HUES64 (cell line): ENCODE results near the gene MEIOB.

Experiments used
- H3K27ac ChIP-seq: 2 replicates; pipeline ENCODE4 v1.7.0; 2013; ENCODE audit warnings: low read depth, low read length, inconsistent platforms
- H3K27me3 ChIP-seq: 2 replicates; pipeline ENCODE4 v1.6.1; 2013; ENCODE audit warnings: mild to moderate bottlenecking, low read length; ENCODE audit not compliant: insufficient read depth
- H3K36me3 ChIP-seq: 2 replicates; pipeline ENCODE4 v1.6.1; 2013; ENCODE audit warnings: mild to moderate bottlenecking, low read length; ENCODE audit not compliant: insufficient read depth
- H3K4me1 ChIP-seq: 2 replicates; pipeline ENCODE4 v1.6.1; 2013; ENCODE audit warnings: mild to moderate bottlenecking, low read length, moderate library complexity; ENCODE audit not compliant: insufficient read depth
- H3K4me3 ChIP-seq: 2 replicates; pipeline ENCODE4 v1.5.1; 2013; ENCODE audit warnings: mild to moderate bottlenecking, low read length, moderate library complexity
- H3K9ac ChIP-seq: 2 replicates; pipeline ENCODE4 v1.6.1; 2013; ENCODE audit warnings: mild to moderate bottlenecking, low read depth, low read length
- H3K9me3 ChIP-seq: 2 replicates; pipeline ENCODE4 v1.6.1; 2013; ENCODE audit warnings: low read depth, low read length; ENCODE audit not compliant: insufficient read depth
- WGBS: fragments of 150-250, 120-280 bp; methylation state at CpG from one replicate; pipeline ENCODE4 v1.1.7; 2013; ENCODE audit warnings: missing lambda C conversion rate; 5-methylcytosine and 5-hydroxymethylcytosine counted together

Gene MEIOB

DNA sequence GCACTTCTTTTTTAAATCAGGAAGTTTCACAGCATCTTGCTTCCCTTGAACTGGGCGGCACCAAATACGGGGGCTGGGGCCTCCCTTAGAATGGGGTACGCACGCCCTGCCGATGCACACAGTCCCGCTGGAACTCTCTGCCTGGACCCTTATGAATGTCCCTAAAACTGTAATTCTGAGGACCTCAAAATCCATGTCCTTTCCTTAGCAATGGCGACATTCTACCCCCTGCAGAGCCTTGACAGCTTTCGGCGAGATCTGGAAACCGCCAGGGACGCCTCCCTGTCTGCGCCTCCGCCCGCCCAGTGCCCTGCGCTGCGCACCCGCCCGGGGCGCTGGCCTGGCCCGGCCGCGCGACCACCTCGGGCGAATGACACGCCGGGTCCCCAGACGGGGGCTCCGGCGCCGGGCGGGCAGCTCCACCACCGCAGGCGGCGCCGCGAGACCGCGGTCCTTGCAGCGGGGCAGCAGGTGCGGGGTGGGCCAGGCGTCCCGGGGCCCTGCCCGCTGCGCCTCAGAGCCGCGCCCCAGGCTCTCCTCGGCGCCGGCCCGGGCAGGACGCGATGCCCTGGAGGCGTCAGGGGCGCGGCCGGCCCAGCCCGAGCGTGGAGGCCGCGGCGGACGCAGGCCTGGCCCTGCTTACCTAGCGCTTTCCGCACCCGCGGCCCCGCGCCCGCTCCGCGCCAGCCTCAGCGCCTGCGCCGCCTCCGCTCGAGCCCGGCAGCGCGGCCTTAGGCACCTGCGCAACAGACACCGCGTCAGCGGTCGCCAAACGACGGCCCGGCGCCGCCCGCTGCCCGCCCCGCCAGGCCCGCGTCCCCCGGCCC lies 45.9 kb downstream of the MEIOB start:
- Histone ChIP-seq H3K4me1 (no peaks in the 10 kb centered on the region), H3K4me3 (peak overlapping the region; percentile 78), H3K36me3 (no peaks in the 10 kb centered on the region), H3K27me3 (peaks cover 3% of the 10 kb centered on the region; the same call in 1 of the 2 replicates), H3K9ac (peak overlapping the region; percentile 44; the same call in 1 of the 2 replicates), H3K27ac (no peak overlapping the region), H3K9me3 (no peaks in the 10 kb centered on the region)
- 4% methylated on average over 96 of the region's 96 CpGs for WGBS

DNA sequence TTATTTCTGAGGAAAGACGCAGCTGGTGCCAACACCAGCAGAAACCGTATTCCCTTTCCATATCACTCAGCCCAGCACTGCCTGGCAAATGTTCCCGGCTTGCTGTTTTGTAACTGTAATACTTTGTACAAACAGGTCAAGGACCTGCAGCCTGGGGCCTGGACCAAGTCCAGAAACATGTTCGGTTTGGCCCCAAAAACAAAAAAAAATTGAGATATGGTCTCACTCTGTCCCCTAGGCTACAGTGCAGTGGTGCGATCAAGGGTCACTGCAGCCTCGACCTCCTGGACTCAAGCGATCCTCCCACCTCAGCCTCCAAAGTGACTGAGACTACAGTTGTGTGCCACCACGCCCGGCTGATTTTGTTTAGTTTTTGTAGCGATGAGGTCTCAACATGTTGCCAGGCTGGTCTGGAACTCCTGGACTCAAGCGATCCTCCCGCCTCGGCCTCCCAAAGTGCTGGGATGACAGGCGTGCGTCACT lies 46.5 kb downstream of the MEIOB start:
- peaks cover 3% of the 10 kb centered on the region; the same call in 1 of the 2 replicates for H3K27me3 ChIP-seq
- WGBS: 89% methylated on average over 15 of the region's 15 CpGs
- peak overlapping the region; percentile 78 for H3K4me3 ChIP-seq
- no peaks in the 10 kb centered on the region for H3K36me3 ChIP-seq
- H3K9me3 ChIP-seq: no peaks in the 10 kb centered on the region
- no peaks in the 10 kb centered on the region for H3K4me1 ChIP-seq
- no peak overlapping the region for H3K9ac ChIP-seq
- no peak overlapping the region for H3K27ac ChIP-seq

DNA sequence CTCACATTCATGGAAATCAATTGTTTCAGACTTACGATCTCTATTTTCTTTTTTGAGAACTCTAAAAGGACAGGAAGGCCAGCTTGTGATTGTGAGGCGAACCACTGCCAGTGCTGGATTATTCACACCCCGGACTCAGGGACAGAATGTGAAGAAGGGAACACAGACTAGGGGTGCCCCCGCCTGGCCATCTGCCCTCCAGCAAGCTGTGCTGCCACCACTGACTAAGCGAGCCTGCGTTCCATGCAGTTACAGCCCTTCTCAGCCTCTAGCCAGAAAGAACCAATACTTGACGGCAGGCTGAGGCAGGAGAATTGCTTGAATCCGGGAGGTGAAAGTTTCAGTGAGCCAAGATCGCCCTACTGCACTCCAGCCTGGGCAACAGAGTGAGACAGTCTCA lies 48.1 kb downstream of the MEIOB start:
- H3K27ac ChIP-seq: no peak overlapping the region
- H3K36me3 ChIP-seq: no peaks in the 10 kb centered on the region
- H3K4me3 ChIP-seq: no peak overlapping the region
- H3K4me1 ChIP-seq: no peaks in the 10 kb centered on the region
- H3K9ac ChIP-seq: no peak overlapping the region
- no peaks in the 10 kb centered on the region for H3K9me3 ChIP-seq
- 68% methylated on average over 9 of the region's 9 CpGs for WGBS
- peaks cover 3% of the 10 kb centered on the region; the same call in 1 of the 2 replicates for H3K27me3 ChIP-seq

DNA sequence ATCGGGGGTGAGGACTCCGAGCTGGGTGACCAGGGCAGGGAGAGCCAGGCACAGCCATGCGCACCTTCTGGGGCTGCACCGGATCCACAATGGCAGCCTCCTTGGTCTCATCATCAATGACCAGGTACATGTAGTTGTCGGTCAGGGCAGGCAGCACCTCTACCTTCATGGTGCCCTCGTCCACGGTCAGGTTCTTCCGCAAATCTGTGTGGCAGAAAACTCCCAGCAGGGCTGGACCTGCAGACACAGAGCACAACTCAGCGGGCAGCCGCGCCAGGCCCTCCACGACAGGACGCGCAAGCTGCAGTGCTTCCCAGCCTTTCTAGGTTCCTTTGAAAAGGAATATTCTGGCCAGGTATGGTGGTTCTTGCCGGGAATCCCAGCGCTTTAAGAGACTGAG lies 49.2 kb downstream of the MEIOB start:
- Histone ChIP-seq H3K27ac (no peak overlapping the region), H3K27me3 (peaks cover 3% of the 10 kb centered on the region; the same call in 1 of the 2 replicates), H3K4me3 (no peak overlapping the region), H3K9me3 (no peaks in the 10 kb centered on the region), H3K9ac (no peak overlapping the region), H3K36me3 (no peaks in the 10 kb centered on the region), H3K4me1 (no peaks in the 10 kb centered on the region)
- WGBS: 90% methylated on average over 16 of the region's 16 CpGs

DNA sequence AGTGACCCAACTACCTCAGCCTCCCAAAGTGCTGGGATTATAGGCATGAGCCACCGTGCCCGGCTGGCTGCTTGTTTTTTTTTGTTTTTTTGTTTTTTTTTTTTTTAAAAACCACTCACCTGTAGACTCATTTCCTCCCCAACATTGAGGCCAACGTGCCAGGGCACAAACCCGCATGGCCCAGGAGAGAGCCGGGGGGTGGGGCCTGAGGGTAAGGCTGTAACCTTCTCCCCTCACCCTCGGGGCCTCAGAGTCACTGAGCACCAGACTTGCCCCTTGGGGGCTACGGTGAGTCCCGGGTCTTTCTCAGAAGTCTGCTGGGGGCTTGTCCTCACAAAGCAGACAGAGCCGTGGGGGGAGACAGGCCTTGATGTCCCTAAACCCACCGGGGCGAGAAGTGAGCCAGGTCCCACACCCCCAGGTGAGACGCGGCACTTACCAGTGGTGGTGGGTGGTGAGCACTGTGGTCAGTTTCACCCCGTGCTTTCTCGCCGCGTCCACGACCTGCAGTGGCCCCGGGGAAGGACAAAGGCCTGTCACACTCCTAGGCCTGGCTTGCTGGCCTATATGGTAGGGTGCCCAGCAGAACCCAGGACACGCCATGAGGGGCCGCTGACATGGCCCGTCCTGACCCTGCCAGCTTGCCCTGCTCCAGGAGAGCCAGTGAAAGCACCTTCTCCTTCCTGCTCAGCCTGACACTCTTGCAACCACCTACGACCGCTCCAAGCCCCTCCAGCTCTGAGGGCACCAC lies 49.9 kb downstream of the MEIOB start:
- Histone ChIP-seq H3K9me3 (no peaks in the 10 kb centered on the region), H3K36me3 (no peaks in the 10 kb centered on the region), H3K27ac (no peak overlapping the region), H3K4me1 (no peaks in the 10 kb centered on the region), H3K9ac (no peak overlapping the region), H3K27me3 (peaks cover 3% of the 10 kb centered on the region; the same call in 1 of the 2 replicates), H3K4me3 (no peak overlapping the region)
- WGBS: 97% methylated on average over 22 of the region's 24 CpGs

DNA sequence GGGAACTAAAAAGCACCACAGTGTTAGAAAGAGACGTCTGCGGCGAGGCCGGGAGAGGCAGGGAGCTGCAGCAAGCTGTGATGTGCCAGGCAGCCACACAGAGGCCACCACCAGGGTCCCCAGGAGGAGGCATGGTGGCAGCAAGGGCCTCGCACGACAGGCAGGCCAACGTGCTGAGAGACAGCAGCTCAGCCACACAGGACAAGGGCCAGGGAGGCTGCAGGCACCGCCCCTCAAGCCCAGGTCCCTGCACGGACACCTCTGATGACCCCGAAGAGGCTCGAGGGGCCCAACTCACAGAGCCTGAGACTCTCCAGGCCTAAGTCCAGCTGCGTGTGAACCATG lies 51.0 kb downstream of the MEIOB start:
- Histone ChIP-seq H3K4me1 (no peaks in the 10 kb centered on the region), H3K27ac (no peak overlapping the region), H3K27me3 (peaks cover 3% of the 10 kb centered on the region; the same call in 1 of the 2 replicates), H3K9me3 (no peaks in the 10 kb centered on the region), H3K9ac (no peak overlapping the region), H3K4me3 (no peak overlapping the region), H3K36me3 (0 out of 2 replicates have a peak, but pooled peaks cover 7% of the 10 kb centered on the region)
- WGBS: 95% methylated on average over 12 of the region's 12 CpGs

DNA sequence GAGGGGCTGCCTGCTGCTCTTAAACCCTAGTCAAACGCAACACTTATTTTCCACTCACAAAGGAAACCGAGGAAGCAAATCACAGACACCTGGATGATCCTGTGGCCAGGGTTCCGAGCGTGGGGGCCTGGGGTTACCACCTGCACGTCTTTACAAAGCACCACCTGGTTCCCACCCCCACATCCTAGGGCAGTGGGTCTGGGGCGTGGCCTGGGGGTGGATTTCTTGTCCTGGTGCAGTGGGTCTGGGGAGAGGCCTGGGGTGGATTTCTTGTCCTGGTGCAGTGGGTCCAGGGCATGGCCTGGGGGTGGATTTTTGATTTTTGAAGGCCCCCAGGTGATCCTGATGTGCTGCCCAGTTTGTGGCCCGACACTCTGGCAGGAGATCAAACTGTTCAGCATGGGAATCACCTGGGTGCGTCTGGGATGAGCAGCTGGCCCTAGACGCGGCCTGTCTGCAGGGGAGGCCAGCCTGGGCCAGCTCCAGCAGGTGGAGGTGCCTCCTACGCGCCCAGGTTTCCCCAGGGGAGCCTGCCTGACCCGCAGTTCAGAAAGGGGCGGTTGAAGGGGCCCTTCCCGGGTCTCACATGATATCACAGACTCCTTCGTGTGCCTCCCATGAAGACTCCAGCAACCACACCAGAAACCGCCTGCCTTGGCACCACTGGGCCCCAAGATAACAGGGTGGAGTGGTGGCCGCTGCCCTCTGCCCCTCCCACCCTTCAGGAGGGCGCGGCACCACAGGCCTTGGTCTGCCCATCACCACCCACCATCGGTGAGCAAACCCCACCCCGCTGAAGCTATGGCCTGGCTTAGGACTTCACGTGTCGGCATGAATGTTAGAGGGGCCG lies 51.6 kb downstream of the MEIOB start:
- no peaks in the 10 kb centered on the region for H3K9me3 ChIP-seq
- H3K27ac ChIP-seq: no peak overlapping the region
- peaks cover under 1% of the 10 kb centered on the region; the same call in 1 of the 2 replicates for H3K27me3 ChIP-seq
- no peak overlapping the region for H3K9ac ChIP-seq
- WGBS: 95% methylated on average over 25 of the region's 25 CpGs
- H3K4me3 ChIP-seq: no peak overlapping the region
- no peaks in the 10 kb centered on the region for H3K4me1 ChIP-seq
- H3K36me3 ChIP-seq: peaks cover 10% of the 10 kb centered on the region; the same call in 1 of the 2 replicates

DNA sequence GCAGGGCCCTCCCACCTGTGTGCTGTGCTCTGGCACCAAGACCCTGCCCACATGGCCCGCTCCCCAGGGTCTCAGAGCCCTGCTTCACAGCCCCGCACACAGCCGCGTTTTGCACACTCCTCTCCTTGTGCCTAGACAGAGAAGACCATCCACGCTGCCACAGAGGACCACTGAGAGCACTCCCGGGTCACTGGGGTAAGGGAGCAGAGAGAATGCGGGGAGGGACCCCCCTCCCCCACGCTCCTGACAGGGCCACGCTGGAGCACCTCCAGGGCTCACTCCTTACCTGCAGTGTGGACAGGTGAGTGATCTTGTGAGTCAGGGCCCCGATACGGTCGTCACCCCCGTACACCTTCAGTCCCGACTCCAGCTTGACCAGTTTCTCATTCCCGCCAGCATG lies 52.4 kb downstream of the MEIOB start:
- peaks cover 10% of the 10 kb centered on the region; the same call in 1 of the 2 replicates for H3K36me3 ChIP-seq
- WGBS: 94% methylated on average over 15 of the region's 15 CpGs

DNA sequence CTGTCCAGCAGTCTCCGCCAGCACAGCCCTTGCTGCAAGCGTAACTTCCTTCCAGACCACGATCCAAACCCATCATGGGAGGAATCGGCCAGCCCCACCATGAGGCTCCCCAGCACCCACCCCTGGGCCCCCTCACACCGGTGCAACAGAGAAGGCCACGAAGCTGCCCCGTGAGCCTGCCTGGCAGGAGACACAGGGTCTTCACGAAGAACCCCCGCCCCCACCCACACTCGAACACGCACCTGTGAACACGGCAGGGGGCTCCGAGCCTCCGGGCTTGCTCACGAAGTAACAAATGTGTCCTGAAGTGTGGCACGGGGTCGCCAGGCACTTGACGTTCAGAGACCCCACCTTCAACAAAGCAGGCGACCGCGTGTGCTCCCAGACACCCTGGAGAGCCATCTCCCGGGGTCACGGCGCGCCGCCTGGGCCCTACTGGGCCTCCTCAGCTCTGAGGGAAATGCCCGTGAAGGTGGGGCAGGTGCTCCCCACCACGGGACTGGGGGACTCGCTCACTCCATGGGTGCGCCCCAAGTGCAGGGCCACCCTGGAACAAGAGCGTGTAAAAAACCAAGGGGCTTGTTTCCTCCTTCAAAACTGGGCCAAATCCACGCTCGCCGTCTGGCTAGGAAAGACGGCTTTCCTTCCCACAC lies 53.0 kb downstream of the MEIOB start:
- 95% methylated on average over 35 of the region's 35 CpGs for WGBS

More for the DNA sequence above, 52.4 kb downstream of the MEIOB start:
- Histone ChIP-seq H3K27ac (no peak overlapping the region), H3K4me1 (no peaks in the 10 kb centered on the region), H3K27me3 (no peaks in the 10 kb centered on the region), H3K4me3 (no peak overlapping the region), H3K9ac (no peak overlapping the region), H3K9me3 (no peaks in the 10 kb centered on the region)

DNA sequence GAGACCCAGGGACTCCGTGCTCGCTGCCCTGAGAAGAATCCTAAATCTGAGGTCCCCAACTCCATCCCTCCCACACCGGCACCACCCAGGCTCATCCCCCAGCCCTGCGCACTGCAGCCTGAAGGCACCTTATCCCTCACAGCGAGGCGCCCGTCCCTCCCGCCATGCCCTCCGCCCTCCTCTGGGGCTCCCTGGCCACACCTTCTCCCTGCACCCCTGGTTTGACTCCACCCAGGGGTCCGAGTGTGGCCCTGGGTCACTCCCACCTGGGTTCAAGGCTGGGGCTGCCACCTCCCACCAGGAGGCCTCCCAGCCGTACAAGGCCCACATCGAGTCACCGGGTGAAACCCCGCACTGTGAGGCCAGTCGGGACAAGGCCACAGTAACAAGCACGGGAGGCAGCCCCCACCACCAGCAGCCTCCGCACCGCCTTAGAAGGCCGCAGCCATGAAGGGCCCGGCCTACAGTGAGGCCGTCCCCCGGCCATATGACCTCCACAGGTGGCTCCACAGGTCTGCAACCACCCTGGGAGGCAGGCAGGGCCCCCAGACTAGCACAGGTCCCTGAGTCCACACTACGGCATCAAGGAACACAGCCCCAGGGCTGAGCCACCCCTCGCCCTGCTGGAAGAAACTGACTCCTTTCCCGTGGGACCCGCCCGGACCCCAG lies 53.6 kb downstream of the MEIOB start:
- no peaks in the 10 kb centered on the region for H3K9me3 ChIP-seq
- WGBS: 95% methylated on average over 27 of the region's 27 CpGs
- H3K36me3 ChIP-seq: peaks cover 10% of the 10 kb centered on the region; the same call in 1 of the 2 replicates

More for the DNA sequence above, 53.0 kb downstream of the MEIOB start:
- Histone ChIP-seq H3K4me1 (no peaks in the 10 kb centered on the region), H3K27me3 (no peaks in the 10 kb centered on the region), H3K9ac (no peak overlapping the region), H3K4me3 (no peak overlapping the region), H3K36me3 (peaks cover 10% of the 10 kb centered on the region; the same call in 1 of the 2 replicates), H3K27ac (no peak overlapping the region), H3K9me3 (no peaks in the 10 kb centered on the region)

More for the DNA sequence above, 53.6 kb downstream of the MEIOB start:
- Histone ChIP-seq H3K4me1 (no peaks in the 10 kb centered on the region), H3K4me3 (no peak overlapping the region), H3K27ac (no peak overlapping the region), H3K27me3 (no peaks in the 10 kb centered on the region), H3K9ac (no peak overlapping the region)
